Heart right ventricle (tissue), 16 donors: ENCODE results near the gene HERPUD1. TPM values are rescaled to one million over a fixed set of nuclear protein-coding genes. Genes with fewer than 3 reads are reported as not detected.

ENCODE experiments used
- ATAC-seq, 8 donors: fragments of 200-7000 bp; cut with Tn5 transposase; one replicate each; pipeline ENCODE4 v1.9.1; 2020; ENCODE audit warnings: mild to moderate bottlenecking in 8 of 8, moderate library complexity in 8 of 8, moderate number of reproducible peaks in 1 of 8
- DNase-seq, 2 donors: peaks; one replicate each; pipeline ENCODE4 v3.0.0-alpha.2; 2020
- H3K27ac ChIP-seq, 10 donors: fragments of 200-600 bp; sonication (generic) in 2 of 10; one replicate each; pipeline versions ENCODE4 v1.5.0 to v1.8.0; 2020 to 2022; ENCODE audit warnings: mild to moderate bottlenecking in 3 of 10
- H3K27me3 ChIP-seq, 7 donors: fragments of 200-600 bp; one replicate each; pipeline ENCODE4 v1.8.0; 2021 to 2022; ENCODE audit warnings: mild to moderate bottlenecking in 2 of 7
- H3K36me3 ChIP-seq, 9 donors: fragments of 200-600 bp; sonication (generic) in 1 of 9; one replicate each; pipeline versions ENCODE4 v1.5.0 to v1.8.0; 2020 to 2022; ENCODE audit warnings: mild to moderate bottlenecking in 2 of 9
- H3K4me1 ChIP-seq, 9 donors: fragments of 200-600 bp; sonication (generic) in 1 of 9; one replicate each; pipeline versions ENCODE4 v1.5.0 to v1.8.0; 2020 to 2022; ENCODE audit warnings: mild to moderate bottlenecking in 4 of 9
- H3K4me3 ChIP-seq, 10 donors: fragments of 200-600 bp; sonication (generic) in 2 of 10; one replicate each; pipeline versions ENCODE4 v1.5.0 to v1.8.0; 2020 to 2022; ENCODE audit warnings: mild to moderate bottlenecking in 7 of 10, moderate library complexity in 2 of 10
- H3K9me3 ChIP-seq, 11 donors: fragments of 200-600 bp in 10 of 11; sonication (generic) in 2 of 11; one replicate each; pipeline versions ENCODE4 v1.5.0 to v1.8.0; 2013 to 2022; ENCODE audit warnings: mild to moderate bottlenecking in 2 of 11, control low read depth in 1 of 11, moderate library complexity in 1 of 11
- CTCF ChIP-seq, 9 donors: fragments of 200-600 bp; sonication (generic) in 2 of 9; IDR thresholded peaks; one replicate each; pipeline versions ENCODE4 v1.5.0 to v1.8.0; 2021 to 2022; ENCODE audit warnings: antibody characterized with exemption in 9 of 9, mild to moderate bottlenecking in 5 of 9, moderate library complexity in 1 of 9
- WGBS, 2 donors: extraction: QIAGEN DNeasy Blood & Tissue Kit; methylation state at CpG; one replicate each; pipeline ENCODE4 v1.1.7; 2013; ENCODE audit warnings: inconsistent platforms in 1 of 2; 5-methylcytosine and 5-hydroxymethylcytosine counted together
- intact Hi-C, 10 donors: fragments of 100-400 bp; cut with DNase I; formaldehyde crosslinking; loops; one replicate each; pipeline versions ENCODE4 v1.11.1 to v1.14.2; 2022
- microRNA-seq, 2 donors: library from miRNA; unstranded; fragments of <30 nt; microRNA quantifications; one replicate each; pipeline ENCODE4 v1.2.0, GENCODE V29; 2021
- polyA plus RNA-seq, 2 donors: library from polyadenylated mRNA; stranded (reverse); fragments of 200-250 nt; gene quantifications; one replicate each; pipeline ENCODE4 v1.2.3, GENCODE V29; 2013
- total RNA-seq, 10 donors: library from RNA; stranded (reverse); fragmentation: NEBNext Ultra II Directional in 3 of 10; extraction: Animal tissue kit (Norgen Biotek cat#: 25700) in 3 of 10; gene quantifications; one replicate each; pipeline versions ENCODE4 v1.2.1 to v1.2.4, GENCODE V29; 2021 to 2023
- donor health status: Arrhythmogenic right ventricular cardiomyopathy.
- donor health status: ischemic (EF 13 %, LVEDD 7.1; RV severe dilation, severe dysfunction).
- donor health status: healthy with polysubstance abuse.
- donor health status: DM: no; HTN: yes; CAD: no.
- donor health status: DM: no; HTN: no; CAD: no.
- donor health status: ischemic (EF 25% LVEDD 6.9; RV normal size, moderate dysfunction).
- donor health status: ischemic (EF 25% LVEDD 5.7; RV mildly dilated, moderate dysfunction).
- donor health status: healthy.
- donor health status: DM: yes; HTN: yes; CAD: no.
- donor health status: Ischemic cardiomyopathy.
- donor health status: ischemic (EF 35%, LVEDD 5.7; RV mildly dilated, moderate dysfunction).
- donor health status: nonischemic (EF 11% LVEDD 7.7; RV severe dilation, severe dysfunction).
- donor health status: DM: yes; HTN: yes; CAD: no.
- donor health status: PGD.
- donor health status: ischemic (EF 29% LVEDD 5.4; RV normal size, mild dysfunction).
- donor health status: nonischemic (EF 23%, LVEDD 6.1; RV moderate dilation, normal function).

The HERPUD1 gene
- total and polyA plus RNA-seq, 12 donors, result 29.6 to 175 (median 128) TPM

GRCh38 chr16:56993204-56993603 lies 61.3 kb downstream of the HERPUD1 start:
- ATAC-seq (no peak), DNase-seq (no peak)
- intact Hi-C loops, result no loop called here
- TF ChIP-seq CTCF (IDR thresholded peaks at IDR 0.05), result no peak
- H3K4me3 ChIP-seq, result peak overlapping the region in 1 of 10 donors; percentile 3
- peak overlapping the region in 1 of 10 donors; percentile 32 for H3K27ac ChIP-seq
- H3K27me3 ChIP-seq, result peaks cover 0 to 3% (median 0%) of the 10 kb centered on the region in 7 donors
- peaks cover 0 to 51% (median 0%) of the 10 kb centered on the region in 9 donors for H3K36me3 ChIP-seq
- no peaks in the 10 kb centered on the region for H3K9me3 ChIP-seq
- H3K4me1 ChIP-seq, result peaks cover 4 to 70% (median 40%) of the 10 kb centered on the region in 9 donors
- WGBS, 2 donors, result 40 to 61% methylated on average over 2 of the region's 2 CpGs

- Histone ChIP-seq H3K27ac (peak overlapping the region in 1 of 10 donors; percentile 37), H3K36me3 (peaks cover 0 to 54% (median 0%) of the 10 kb centered on the region in 9 donors), H3K27me3 (peaks cover 0 to 3% (median 0%) of the 10 kb centered on the region in 7 donors), H3K9me3 (no peaks in the 10 kb centered on the region), H3K4me3 (no peak overlapping the region), H3K4me1 (peaks cover 4 to 73% (median 47%) of the 10 kb centered on the region in 9 donors)
- ATAC-seq (no peak), DNase-seq (no peak)
- TF ChIP-seq CTCF (IDR thresholded peaks at IDR 0.05), result no peak
- WGBS, 2 donors, result 67 to 81% methylated on average over 5 of the region's 5 CpGs
- intact Hi-C loops, result loop anchor here in 1 of 10 donors (2.0 kb wide), 1 partner anchor 18 kb away; no protein-coding TSS in a partner anchor
Observed at GRCh38 chr16:56994311-56994710, 62.4 kb downstream of the HERPUD1 start.

Small RNA genes lying within 50 kb of the gene (microRNA-seq; reads per million reads assigned to microRNA genes)
- gene MIR6863, result 0 reads per million in 2 donors

Other genes with a start within 250 kb of the HERPUD1 start
- gene MT1X, start 249.7 kb upstream of the HERPUD1 start, total RNA-seq, result 100 to 1,000 TPM in 4 of 10 donors, 10 to 100 TPM in 6; 15.8 to 616 (median 71.4) TPM
- 100 to 1,000 TPM; 162 to 239 TPM for gene MT1X, start 249.7 kb upstream of the HERPUD1 start, polyA plus RNA-seq
- 10 to 100 TPM; 25.4 to 34.8 (median 27.6) TPM for gene NUP93, start 202.0 kb upstream of the HERPUD1 start, total RNA-seq
- gene NUP93, start 202.0 kb upstream of the HERPUD1 start, polyA plus RNA-seq, result 10 to 100 TPM; 27.2 to 32.3 TPM
- not detected for gene SLC12A3, start 66.9 kb upstream of the HERPUD1 start, total RNA-seq
- not detected for gene SLC12A3, start 66.9 kb upstream of the HERPUD1 start, polyA plus RNA-seq
- gene CETP, start 29.8 kb downstream of the HERPUD1 start, total RNA-seq, result 1 to 10 TPM in 1 of 10 donors, under 1 TPM in 6, not detected in 3; 0.17 to 2.1 (median 0.31) TPM
- gene CETP, start 29.8 kb downstream of the HERPUD1 start, polyA plus RNA-seq, result under 1 TPM; 0.15 to 0.32 TPM
- 10 to 100 TPM in 8 of 10 donors, 1 to 10 TPM in 2; 7.5 to 49.6 (median 13.5) TPM for gene NLRC5, start 57.4 kb downstream of the HERPUD1 start, total RNA-seq
- gene NLRC5, start 57.4 kb downstream of the HERPUD1 start, polyA plus RNA-seq, result 10 to 100 TPM in 1 of 2 donors, 1 to 10 TPM in 1; 6.2 to 26.0 TPM
- 10 to 100 TPM in 6 of 10 donors, 1 to 10 TPM in 4; 6.5 to 18.0 (median 10.7) TPM for gene CPNE2, start 160.4 kb downstream of the HERPUD1 start, total RNA-seq
- gene CPNE2, start 160.4 kb downstream of the HERPUD1 start, polyA plus RNA-seq, result 10 to 100 TPM; 23.5 to 32.1 TPM